HepG2 (cell line): Measurements from ENCODE around the gene ISCA2. TPM values are rescaled to one million over a fixed set of nuclear protein-coding genes. Genes with fewer than 3 reads are reported as not detected.

Experiments used
- AGO1 ChIP-seq: fragments of 200-400 bp; formaldehyde crosslinking; IDR thresholded peaks from 2 replicates; pipeline ENCODE4 v1.6.1; 2017; ENCODE audit warnings: mild to moderate bottlenecking, low read depth, low read length, moderate library complexity; ENCODE audit not compliant: poor library complexity, severe bottlenecking
- AHR ChIP-seq: IDR thresholded peaks from 2 replicates; pipeline ENCODE4 v1.6.1; 2018; ENCODE audit warnings: missing genetic modification reagents, missing compliant biosample characterization
- E2F1 ChIP-seq: sonication (generic); formaldehyde crosslinking; IDR thresholded peaks from 2 replicates; pipeline ENCODE4 v1.5.0; 2020; ENCODE audit warnings: missing genetic modification reagents
- HDAC6 ChIP-seq: fragments of 200-600 bp; sonication (generic); IDR thresholded peaks from 2 replicates; pipeline ENCODE4 v1.7.0; 2017; ENCODE audit warnings: mild to moderate bottlenecking, antibody characterized with exemption, low read length, low read depth
- KDM4B ChIP-seq: sonication (generic); formaldehyde crosslinking; IDR thresholded peaks from 2 replicates; pipeline ENCODE4 v1.4.0; 2020; ENCODE audit warnings: missing genetic modification reagents
- NCOR1 ChIP-seq: fragments of 200-600 bp; sonication (generic); IDR thresholded peaks from 2 replicates; pipeline ENCODE4 v1.7.0; 2017; ENCODE audit warnings: antibody characterized with exemption, low read length, borderline replicate concordance
- SALL1 ChIP-seq: sonication (generic); formaldehyde crosslinking; IDR thresholded peaks from 2 replicates; pipeline ENCODE4 v1.8.0; 2022; ENCODE audit warnings: mild to moderate bottlenecking, missing genetic modification reagents
- SP4 ChIP-seq: sonication (generic); formaldehyde crosslinking; IDR thresholded peaks from 2 replicates; pipeline ENCODE4 v1.8.1; 2023; ENCODE audit warnings: mild to moderate bottlenecking, missing genetic modification reagents
- THAP7 ChIP-seq: sonication (generic); formaldehyde crosslinking; IDR thresholded peaks from 2 replicates; pipeline ENCODE4 v1.8.1; 2023; ENCODE audit warnings: mild to moderate bottlenecking, missing genetic modification reagents
- ZFY ChIP-seq: sonication (generic); formaldehyde crosslinking; IDR thresholded peaks from 2 replicates; pipeline ENCODE4 v1.4.0; 2020; ENCODE audit warnings: missing genetic modification reagents
- ZNF124 ChIP-seq: sonication (generic); formaldehyde crosslinking; IDR thresholded peaks from 2 replicates; pipeline ENCODE4 v1.4.0; 2020; ENCODE audit warnings: missing genetic modification reagents
- ZNF362 ChIP-seq: sonication (generic); formaldehyde crosslinking; IDR thresholded peaks from 2 replicates; pipeline ENCODE4 v1.4.0; 2020; ENCODE audit warnings: missing genetic modification reagents, mild to moderate bottlenecking, borderline replicate concordance
- ZNF367 ChIP-seq: sonication (generic); formaldehyde crosslinking; IDR thresholded peaks from 2 replicates; pipeline ENCODE4 v1.4.0; 2020; ENCODE audit warnings: missing genetic modification reagents, borderline replicate concordance
- ZNF546 ChIP-seq: sonication (generic); formaldehyde crosslinking; conservative IDR thresholded peaks from 2 replicates; pipeline ENCODE4 v1.8.1; 2023; ENCODE audit warnings: mild to moderate bottlenecking, missing genetic modification reagents
- ZNF790 ChIP-seq: sonication (generic); formaldehyde crosslinking; IDR thresholded peaks from 2 replicates; pipeline ENCODE4 v1.8.0; 2022; ENCODE audit warnings: missing genetic modification reagents, mild to moderate bottlenecking, borderline replicate concordance
- ZSCAN25 ChIP-seq: sonication (generic); formaldehyde crosslinking; IDR thresholded peaks from 2 replicates; pipeline ENCODE4 v1.8.0; 2022; ENCODE audit warnings: mild to moderate bottlenecking, missing genetic modification reagents
- ZSCAN29 ChIP-seq: sonication (generic); formaldehyde crosslinking; conservative IDR thresholded peaks from 2 replicates; pipeline ENCODE4 v1.4.0; 2020; ENCODE audit warnings: mild to moderate bottlenecking, missing genetic modification reagents
- ZUFSP ChIP-seq: sonication (generic); formaldehyde crosslinking; IDR thresholded peaks from 2 replicates; pipeline ENCODE4 v1.9.0; 2021; ENCODE audit warnings: missing genetic modification reagents, mild to moderate bottlenecking, borderline replicate concordance
- polyA plus RNA-seq, 8 experiments: library from polyadenylated mRNA; depleted of rRNA in 3 of 8; stranded (reverse) in 7 of 8; unstranded in 1 of 8; fragments of >200 nt; fragmentation: Illumina TruSeq in 4 of 8; extraction: Trizol in 4 of 8; gene quantifications; 2 replicates each; pipeline versions ENCODE4 v1.2.1 to v1.2.3, GENCODE V29; 2011 to 2016; ENCODE audit warnings: low read depth in 4 of 8, missing spikeins in 1 of 8, mixed read lengths in 1 of 8; ENCODE audit not compliant: insufficient read depth in 1 of 8
- total RNA-seq, 5 experiments: library from RNA; depleted of rRNA; stranded (reverse); fragments of >200 nt; fragmentation: Illumina TruSeq; extraction: Trizol; gene quantifications; 2 replicates each; pipeline ENCODE4 v1.2.3, GENCODE V29; 2016; ENCODE audit warnings: low read depth in 1 of 5
- TF ChIP-seq, protein P1 (sequence below): sonication (generic); formaldehyde crosslinking; IDR thresholded peaks from 2 replicates; pipeline ENCODE4 v1.4.0; 2020; ENCODE audit warnings: mild to moderate bottlenecking, missing genetic modification reagents

ISCA2 gene
- total and polyA plus RNA-seq, 2 of the 13 experiments (the other 11 are each of a cell fraction or from before 2014, with no cell fraction given): 32.1 to 43.4 TPM

DNA sequence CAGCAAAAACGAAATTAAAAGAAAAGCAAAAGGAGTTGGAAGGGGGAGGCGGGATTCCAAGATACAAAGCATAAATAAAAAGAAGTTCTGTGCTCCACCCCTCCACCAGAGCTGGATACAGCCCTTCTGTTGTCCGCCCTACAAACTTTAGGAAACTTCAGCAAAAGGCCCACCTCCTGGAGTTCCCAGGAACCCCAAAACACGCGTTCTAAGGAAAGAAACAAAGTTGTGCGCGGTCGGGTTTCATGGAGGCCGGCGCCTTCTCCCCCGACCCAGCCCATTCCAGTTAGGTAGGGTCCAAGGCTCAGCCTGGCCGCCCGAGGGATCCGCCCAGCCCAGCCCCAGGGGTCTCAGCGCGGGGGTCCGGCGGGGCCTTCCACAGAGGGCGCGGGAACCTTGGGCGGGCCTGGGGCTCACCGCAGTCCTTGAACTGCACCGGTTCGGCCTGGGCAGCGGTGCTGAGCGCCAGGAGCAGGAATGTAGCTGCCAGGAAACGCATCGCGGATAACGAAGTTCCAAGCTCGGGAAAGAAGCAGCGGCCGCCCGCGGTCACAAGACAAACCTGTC, 706 bp upstream of the ISCA2 start, which contains the start of gene NPC2 (continued):
- no peak for TF ChIP-seq ZSCAN29 (CRISPR knock-in tag)
- peak; percentile 77 for TF ChIP-seq ZFY (CRISPR knock-in tag)
- TF ChIP-seq HDAC6: no peak
- TF ChIP-seq ZSCAN25 (CRISPR knock-in tag): no peak; the same call in 1 of the 2 replicates
- TF ChIP-seq ZNF362 (CRISPR knock-in tag): no peak
- TF ChIP-seq NCOR1: no peak
- no peak for TF ChIP-seq AHR (CRISPR knock-in tag)
- no peak for TF ChIP-seq E2F1 (CRISPR knock-in tag)
- peak; percentile 59; the same call in 1 of the 2 replicates for TF ChIP-seq ZNF790 (CRISPR knock-in tag)
- TF ChIP-seq ZUFSP (CRISPR knock-in tag): no peak
- 0 out of 2 replicates have a peak, but pooled peaks have one; percentile 46 for TF ChIP-seq KDM4B
- TF ChIP-seq ZNF367: no peak
- no peak for TF ChIP-seq ZNF124 (CRISPR knock-in tag)
- TF ChIP-seq ZNF546 (CRISPR knock-in tag): no peak
- no peak for TF ChIP-seq AGO1
- peak; percentile 53 for TF ChIP-seq SALL1 (CRISPR knock-in tag)
- 0 out of 2 replicates have a peak, but pooled peaks have one; percentile 19 for TF ChIP-seq THAP7
- TF ChIP-seq, protein P1, sequence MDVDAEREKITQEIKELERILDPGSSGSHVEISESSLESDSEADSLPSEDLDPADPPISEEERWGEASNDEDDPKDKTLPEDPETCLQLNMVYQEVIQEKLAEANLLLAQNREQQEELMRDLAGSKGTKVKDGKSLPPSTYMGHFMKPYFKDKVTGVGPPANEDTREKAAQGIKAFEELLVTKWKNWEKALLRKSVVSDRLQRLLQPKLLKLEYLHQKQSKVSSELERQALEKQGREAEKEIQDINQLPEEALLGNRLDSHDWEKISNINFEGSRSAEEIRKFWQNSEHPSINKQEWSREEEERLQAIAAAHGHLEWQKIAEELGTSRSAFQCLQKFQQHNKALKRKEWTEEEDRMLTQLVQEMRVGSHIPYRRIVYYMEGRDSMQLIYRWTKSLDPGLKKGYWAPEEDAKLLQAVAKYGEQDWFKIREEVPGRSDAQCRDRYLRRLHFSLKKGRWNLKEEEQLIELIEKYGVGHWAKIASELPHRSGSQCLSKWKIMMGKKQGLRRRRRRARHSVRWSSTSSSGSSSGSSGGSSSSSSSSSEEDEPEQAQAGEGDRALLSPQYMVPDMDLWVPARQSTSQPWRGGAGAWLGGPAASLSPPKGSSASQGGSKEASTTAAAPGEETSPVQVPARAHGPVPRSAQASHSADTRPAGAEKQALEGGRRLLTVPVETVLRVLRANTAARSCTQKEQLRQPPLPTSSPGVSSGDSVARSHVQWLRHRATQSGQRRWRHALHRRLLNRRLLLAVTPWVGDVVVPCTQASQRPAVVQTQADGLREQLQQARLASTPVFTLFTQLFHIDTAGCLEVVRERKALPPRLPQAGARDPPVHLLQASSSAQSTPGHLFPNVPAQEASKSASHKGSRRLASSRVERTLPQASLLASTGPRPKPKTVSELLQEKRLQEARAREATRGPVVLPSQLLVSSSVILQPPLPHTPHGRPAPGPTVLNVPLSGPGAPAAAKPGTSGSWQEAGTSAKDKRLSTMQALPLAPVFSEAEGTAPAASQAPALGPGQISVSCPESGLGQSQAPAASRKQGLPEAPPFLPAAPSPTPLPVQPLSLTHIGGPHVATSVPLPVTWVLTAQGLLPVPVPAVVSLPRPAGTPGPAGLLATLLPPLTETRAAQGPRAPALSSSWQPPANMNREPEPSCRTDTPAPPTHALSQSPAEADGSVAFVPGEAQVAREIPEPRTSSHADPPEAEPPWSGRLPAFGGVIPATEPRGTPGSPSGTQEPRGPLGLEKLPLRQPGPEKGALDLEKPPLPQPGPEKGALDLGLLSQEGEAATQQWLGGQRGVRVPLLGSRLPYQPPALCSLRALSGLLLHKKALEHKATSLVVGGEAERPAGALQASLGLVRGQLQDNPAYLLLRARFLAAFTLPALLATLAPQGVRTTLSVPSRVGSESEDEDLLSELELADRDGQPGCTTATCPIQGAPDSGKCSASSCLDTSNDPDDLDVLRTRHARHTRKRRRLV (CRISPR knock-in tag): peak; percentile 30; the same call in 1 of the 2 replicates
- TF ChIP-seq SP4 (CRISPR knock-in tag): no peak
